Midbrain (tissue), 1 donor: Measurements from ENCODE around the gene KIAA1328.
"Not testable (repeated sequence)": the region's sequence is repeated elsewhere in the genome, so short reads cannot be mapped to it uniquely, and the experiment has no call there.

ENCODE experiments used
- DNase-seq: peaks from one replicate; lab custom pipeline; 2025; lab: John Stamatoyannopoulos, UW

KIAA1328 gene

DNA sequence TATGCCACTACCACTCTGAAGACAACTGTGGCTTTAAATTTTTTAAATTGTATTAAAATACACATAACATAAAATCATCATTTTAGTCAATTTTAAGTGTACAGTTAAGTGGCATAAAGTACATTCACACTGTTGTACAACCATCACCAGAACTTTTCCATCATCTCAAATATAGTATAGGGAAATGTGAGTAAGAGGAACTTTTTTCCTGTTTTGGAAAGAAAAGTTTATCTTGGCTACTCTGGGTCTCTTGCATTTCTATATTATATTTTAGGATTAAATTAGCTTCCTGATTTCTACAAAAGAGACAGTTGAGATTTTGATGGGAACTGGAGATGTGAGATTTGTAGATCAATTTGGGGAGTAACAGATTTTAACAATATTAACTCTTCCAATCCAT is 3.4 kb upstream of the KIAA1328 start:
- no peak for DNase-seq

DNA sequence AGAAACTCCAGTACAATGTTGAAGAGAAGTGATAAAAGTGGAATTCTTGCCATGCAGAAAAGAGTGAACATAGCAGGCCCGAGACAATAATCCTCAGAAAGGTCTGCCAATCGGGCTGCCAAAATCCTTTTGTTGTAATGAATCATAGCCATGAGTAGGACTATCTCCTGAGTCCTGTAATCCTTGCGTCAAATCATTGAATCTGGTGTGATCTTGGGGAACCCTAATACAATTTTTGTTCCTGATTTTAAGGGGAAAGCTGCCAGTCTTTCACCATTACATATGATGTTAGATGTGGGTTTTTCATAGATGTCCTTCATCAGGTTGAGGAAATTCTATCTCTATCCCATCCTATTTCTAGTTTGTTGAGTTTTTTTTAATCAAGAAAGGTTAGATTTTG is 2.4 kb upstream of the KIAA1328 start:
- DNase-seq, result no peak

DNA sequence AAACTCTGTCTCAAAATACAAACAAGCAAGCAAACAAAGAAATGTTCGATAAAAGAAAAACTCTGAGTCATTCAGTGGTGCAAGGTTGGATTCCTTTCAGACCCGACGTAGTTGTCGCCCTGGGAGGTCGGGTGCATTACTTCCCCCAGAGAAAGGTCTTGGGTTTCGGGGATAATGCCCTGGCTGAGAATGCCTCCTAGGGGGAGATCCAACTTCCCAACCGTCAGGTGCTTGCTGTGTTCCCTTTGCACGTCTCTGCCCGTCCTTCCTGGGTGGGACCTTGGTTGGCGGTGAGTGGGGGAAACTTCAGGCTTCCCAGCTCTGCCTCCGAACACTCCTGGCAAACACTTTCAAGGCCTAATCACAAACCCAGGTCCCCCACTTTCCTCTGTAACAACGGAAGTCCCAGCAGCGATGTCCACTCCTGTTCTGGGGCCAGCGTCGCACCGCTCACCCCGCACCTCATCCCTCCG is 734 bp upstream of the KIAA1328 start:
- DNase-seq, result no peak

DNA sequence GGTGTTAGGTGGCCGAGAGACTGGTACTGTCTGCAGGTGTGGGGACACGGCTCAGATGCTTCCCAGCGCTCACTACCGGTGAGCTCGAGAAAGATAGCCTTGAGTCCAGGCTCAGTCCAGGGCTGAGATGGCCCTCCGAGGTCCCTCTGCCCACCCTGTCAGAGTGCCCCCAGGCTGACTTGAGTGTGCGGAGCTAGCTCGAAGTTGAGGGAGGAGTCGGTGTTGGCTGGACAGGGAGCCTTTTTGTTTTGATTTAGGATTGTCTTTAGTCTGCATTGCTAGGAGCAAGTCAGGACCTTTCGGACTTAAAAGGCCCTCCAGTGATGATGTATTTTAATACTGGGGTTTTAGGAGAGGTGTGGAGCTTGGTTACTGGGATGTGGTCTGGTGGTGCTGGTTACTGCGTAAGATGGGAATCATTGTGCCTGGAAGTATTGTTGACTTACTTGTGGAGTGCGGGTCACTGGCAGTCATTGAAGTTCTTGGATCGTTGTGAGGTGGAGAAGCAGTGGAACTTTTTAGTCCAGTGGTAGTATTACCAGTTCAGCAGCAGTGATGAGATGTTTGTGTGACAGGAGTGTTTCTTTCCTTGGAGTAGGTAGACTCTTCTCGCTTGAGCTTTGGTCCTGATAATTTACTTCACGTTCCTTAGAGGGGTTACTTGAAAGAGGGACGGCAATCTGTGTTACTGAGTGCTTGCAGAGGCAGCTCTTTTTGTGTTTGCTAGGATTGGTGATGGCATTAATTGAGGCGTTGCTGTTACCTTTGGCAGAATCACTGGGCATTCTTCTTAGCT is 633 bp downstream of the KIAA1328 start:
- peak; percentile 70 for DNase-seq

DNA sequence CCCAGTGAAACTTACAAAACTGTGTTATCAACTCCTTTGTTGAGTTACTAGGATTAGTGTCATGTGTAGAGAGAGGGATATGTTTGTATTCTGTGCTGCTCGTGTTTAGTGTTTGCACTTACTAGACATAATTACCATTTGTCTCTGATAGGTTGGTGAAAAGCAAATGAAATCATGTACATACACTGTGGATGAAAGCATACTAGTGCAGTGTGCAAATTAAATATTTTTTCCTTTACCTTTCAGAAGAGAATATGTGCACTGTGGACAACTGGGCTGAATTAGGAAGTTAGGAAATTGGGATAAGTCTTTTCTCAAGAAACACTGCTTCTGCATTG is 1.2 kb downstream of the KIAA1328 start:
- no peak for DNase-seq

DNA sequence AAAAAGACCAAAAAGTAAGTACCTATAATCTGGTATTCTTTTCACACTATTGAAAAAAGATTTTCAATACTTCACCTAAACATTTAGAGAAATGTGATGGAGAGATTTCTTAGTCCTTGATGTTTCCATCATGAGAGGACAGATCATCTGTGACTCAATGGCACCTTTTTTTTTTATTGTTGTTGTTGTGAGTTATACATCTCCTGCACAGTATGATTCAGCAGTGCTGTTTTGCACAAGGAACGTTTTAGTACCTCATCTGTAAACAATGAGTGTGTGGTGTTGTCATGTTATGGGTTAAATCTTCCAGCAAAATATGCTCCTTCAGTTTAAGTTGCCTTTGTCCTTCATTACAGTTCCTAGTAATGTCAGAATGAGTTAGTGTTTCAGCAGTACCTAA is 2.2 kb downstream of the KIAA1328 start:
- DNase-seq, result no peak

DNA sequence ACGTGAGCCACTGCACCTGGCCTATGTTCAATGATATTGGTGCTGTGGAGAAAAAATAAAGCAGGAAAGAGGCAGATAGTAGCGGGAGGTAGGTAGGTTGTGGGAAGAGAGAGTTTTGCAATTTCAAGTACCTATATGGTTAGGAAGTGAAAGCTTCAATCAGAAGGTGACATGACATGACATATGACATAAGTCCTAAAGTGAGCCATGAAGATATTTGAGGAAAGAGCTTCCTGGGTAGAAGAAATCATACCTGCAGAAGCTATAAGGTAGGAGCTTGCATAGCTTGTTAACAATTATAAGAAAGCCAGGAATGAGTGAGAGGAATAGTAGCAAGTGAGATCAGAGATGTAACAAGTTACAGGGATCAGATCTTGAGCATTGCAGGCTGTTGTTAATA is 4.2 kb downstream of the KIAA1328 start:
- DNase-seq, result no peak

DNA sequence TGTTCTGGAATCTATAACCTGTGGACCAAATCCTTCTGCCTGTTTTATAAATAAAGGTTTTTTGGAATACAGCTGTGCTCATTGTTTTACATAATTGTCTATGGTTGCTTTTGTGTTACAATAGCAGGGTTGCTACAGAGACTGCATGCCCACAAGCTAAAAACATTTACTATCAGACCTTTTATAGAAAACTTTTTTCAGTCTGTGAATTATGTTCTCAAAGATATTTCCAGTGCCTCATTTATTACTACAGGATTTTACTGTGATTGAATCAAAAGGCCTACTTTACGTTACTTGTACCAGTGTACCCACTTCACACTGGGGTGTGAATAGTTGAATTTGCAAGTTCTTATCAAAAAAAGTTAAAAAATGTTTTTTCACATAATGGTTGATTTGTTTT is 7.0 kb downstream of the KIAA1328 start:
- no peak for DNase-seq

DNA sequence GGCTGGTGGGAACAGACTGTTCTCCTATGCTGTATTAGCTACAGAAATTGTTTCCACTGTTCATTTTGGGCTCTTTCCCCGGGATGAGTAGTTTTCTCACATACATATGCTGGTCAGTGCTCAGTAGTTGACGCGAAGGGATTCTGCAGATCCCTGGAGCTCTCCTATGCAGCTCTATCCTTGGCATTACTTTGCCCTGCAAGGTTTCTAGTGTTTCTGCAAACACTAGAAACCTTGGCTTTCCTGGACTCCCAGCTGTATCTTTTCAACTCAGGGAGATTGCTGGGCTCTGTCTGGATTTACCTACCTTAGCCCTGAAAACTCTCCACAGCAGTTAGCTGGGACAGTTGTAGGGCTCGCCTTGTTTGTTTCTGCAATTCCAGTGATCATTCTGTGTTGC is 10.9 kb downstream of the KIAA1328 start:
- DNase-seq, result no peak

DNA sequence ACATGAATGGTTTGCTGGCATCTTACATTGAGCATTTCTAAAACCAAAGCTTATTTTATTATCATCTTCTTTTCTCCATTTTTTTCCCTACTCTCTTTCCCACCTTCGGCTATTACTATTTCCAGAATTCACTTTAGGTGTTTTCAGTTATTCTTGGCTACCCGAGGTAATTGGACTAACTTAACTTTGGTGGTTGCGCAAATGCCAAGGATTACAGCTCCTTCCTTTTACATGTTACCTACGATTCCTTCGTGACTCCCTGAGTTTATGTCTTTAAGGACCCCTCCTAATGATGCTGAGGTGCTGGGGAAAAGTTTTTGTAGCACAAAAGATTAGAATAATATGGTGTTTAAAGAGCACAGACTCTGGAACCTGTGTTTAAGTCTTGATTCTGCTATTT is 14.3 kb downstream of the KIAA1328 start:
- DNase-seq, result no peak

DNA sequence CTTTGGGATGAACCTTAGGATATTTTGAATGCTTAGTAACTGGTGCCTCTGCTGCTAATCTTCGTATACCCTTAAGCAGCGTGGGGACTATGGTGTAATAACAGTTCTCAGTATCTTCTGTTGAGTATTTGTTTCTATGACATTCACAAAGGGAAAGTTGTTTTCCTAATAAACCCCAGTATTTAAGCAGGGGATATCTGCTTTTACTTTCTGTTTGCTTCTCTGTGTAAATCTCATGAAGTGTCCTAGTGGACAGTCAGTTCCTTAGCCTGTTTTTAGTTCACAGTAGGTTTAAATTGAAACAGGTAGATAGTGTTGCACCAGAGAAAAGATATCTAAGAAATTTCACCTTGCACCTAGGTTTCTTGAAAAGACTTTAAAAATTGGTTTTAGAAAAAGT is 14.9 kb downstream of the KIAA1328 start:
- no peak for DNase-seq

DNA sequence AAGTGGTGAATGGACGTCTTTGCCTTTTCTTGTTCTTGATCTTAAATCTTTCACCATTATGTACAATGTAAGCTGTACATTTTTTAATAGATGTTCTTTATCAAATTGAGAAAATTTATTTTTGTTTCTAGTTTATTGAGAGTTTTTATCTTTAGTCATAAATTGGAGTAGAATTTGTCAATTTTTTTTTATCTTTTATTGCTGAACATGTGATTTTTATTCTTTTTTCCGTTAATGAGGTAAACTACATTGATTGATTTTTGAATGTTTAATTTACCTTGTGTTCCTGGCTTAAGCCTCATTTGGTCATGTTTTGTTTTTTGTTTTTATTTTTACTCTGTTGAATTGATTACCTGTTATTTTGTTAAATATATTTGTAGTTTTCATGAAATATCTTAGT is 19.7 kb downstream of the KIAA1328 start:
- no peak for DNase-seq

DNA sequence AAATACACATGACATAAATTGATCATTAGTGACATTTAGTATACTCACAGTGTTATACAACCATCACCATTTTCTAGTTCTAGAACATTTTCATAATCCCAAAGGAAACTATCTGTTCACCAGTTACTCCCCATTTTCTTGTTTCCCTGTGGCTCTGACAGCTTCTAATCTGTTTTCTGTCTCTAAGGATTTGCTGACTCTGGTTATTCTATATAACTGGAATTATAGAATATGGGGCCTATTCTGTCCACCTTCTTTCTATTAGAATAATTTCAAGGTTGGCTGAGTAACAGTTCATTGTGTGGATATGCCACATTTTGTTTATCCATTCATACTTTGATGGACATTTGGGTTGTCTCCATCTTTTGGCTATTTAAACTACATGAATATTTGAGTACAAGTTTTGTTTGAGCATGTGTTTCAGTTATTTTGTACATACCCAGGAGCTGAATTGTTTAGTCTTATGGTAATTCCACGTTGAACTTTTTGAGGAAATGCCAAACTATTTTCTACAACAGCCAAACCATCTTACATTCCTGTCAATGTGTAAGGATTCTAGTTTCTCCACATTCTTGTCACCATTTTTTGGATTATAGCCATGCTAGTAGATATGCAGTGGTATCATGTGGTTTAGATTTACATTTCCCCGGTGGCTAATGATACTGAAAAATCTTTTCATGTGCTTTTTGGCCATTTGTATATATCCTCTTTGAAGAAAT is 20.5 kb downstream of the KIAA1328 start:
- DNase-seq, result no peak

DNA sequence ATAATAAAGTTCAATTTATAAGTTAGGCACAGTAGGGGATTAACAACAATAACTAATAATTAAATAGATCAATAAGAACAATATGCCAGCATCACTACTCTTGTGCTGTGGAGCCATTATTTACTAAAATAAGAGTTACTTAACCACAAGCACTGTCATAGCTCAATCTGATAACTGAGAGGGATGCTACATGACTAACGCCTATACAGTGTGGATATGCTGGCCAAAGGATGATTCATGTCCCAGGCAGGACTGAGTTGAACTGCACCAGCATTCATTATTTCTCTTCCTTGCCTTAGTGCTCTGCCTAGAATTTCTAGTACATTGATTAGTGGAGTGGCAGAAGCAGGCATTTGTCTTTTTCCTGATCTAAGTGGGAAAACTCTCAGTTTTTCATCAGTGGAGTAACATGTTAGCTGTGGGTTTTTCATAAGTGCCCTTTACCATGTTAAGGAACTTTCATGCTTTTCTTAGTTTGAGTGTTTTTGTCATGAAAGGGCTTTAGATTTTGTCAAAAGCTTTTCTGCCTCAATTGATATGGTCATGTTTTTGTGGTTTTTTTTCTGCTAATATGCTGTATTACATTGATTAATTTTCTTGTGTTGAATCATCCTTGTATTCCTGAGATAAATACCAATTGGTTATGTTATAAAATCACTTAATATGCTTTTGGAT is 21.7 kb downstream of the KIAA1328 start:
- DNase-seq, result no peak

DNA sequence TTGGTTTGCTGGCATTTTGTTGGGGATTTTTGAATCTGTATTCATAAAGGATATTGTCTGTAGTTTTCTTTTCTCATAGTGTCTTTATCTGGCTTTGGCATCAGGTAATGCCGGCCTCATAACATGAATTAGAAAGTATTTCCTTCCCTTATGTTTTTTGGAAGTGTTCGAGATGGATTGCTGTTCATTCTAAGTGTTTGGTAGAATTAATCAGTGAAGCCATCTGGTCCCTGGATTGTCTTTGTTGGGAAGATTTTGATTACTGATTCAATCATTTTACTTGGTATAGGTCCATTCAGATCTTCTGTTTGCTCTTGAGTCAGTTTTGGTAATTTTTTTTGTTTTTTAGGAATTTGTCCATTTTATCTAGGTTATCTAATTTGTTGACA is 22.3 kb downstream of the KIAA1328 start:
- DNase-seq, result no peak

DNA sequence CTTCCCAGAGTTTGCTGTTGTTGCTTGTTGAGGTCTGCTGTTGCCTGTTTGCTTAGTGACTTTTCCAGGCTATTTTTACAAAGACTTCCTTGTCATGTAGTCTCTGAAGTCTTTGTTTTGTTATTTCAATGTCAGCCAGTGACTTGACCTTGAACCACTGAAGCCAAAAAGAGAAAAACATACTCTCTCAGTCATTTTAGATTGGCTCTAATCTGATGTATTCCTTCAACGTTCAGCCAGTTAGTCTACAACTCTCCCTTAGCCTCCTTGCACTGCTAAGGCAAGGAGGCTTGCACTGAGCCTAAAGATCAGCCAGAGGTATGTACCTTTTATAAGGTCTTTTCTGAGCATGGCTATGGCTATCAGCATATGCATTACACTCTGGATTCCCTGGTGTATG is 27.9 kb downstream of the KIAA1328 start:
- no peak for DNase-seq

DNA sequence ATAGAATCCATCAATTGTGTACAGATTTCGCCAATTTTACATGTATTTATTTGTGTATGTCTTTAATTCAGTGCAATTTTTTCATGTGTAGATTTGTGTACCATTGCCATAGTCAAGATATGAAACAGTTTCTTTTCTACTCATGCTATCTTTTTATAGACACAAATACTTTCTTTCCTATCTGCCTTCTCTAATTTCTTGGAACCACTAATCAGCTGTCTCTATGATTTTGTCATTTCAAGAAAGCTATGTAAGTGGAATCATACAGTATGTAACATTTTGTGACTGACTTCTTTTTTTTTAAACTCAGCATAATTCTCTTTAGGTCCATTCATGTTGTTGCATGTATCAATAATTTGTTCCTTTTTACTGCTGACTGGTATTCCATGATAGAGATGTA is 33.3 kb downstream of the KIAA1328 start:
- DNase-seq, result no peak

DNA sequence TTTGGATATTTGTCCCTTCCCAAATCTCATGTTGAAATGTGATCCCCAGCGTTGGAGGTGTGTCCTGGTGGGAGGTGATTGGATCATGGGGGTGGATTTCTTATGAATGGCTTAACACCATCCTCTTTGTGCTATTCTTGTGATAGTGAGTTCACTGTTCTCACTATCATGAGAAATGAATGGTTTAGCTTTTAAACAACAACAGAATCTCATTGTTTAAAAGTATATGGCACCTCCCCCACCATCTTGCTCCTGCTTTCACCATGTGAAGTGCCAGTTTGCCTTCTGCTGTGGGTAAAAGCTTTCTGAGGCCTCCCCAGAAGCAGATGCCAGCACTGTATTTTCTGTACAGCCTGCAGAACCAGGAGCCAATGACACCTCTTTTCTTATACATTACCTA is 38.1 kb downstream of the KIAA1328 start:
- DNase-seq, result no peak

DNA sequence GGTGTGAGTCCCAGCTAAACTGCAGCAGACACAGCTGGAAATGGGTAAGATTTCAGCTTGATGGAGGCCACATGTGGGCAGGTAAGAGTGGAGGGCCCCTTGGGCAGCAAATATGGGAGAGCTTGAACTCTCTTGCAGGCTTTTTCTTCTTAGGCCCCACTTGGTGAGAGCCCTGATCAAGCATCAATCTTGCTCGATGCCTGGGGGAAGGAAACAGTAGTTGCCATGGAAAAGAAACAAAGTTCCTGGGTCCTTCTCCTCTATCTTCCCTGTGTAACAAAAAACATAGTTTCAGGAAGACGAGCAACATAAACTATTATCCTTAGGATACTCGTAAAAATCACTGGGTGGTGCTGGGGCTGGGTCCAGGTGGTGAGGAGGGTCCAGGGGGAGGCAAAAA is 42.9 kb downstream of the KIAA1328 start:
- DNase-seq, result no peak

DNA sequence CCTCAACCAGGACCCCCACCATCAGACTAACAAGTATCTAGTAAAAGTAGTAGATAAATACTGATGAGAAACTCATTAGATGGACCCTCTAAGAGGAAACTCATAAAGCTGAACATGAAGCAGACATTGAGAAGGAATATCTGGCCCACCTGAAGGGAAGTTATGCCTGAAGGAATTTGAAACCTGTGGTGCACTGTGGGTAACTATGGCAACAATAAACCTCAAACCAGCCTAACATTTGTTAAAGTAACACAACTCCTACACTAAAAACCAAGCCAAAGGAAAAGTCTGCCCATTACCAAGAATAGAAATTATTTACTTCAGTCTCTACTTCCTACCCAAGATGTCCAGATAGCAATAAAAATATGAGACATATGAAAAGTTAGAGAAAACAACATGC is 43.4 kb downstream of the KIAA1328 start:
- no peak for DNase-seq

DNA sequence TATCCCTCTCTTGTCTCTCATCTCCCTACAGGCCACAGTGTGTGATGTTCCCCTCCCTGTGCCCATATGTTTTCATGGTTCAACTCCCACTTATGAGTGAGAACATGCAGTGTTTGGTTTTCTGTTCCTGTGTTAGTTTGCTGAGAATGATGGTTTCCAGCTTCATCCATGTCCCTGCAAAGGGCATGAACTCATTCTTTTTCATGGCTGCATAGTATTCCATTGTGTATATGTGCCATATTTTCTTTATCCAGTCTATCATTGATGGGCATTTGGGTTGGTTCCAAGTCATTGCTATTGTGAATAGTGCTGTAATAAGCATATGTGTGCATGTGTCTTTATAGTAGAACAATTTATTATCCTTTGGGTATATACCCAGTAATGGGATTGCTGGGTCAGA is 44.9 kb downstream of the KIAA1328 start:
- DNase-seq, result not testable (repeated sequence)

DNA sequence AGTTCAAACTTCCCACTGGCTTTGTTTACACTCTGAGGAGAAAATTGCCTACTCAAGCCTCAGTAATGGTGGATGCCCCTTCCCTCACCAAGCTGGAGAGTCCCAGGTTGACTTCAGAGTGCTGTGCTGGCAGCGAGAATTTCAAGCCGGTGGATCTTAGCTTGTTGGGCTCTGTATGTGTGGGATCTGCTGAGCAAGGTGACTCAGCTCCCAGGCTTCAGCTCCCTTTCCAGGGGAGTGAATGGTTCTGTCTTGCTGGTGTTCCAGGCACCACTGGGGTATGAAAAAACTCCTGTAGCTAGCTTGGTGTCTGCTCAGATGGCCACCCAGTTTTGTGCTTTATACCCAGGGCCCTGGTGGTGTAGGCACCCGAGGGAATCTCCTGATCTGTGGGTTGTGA is 50.9 kb downstream of the KIAA1328 start:
- not testable (repeated sequence) for DNase-seq

DNA sequence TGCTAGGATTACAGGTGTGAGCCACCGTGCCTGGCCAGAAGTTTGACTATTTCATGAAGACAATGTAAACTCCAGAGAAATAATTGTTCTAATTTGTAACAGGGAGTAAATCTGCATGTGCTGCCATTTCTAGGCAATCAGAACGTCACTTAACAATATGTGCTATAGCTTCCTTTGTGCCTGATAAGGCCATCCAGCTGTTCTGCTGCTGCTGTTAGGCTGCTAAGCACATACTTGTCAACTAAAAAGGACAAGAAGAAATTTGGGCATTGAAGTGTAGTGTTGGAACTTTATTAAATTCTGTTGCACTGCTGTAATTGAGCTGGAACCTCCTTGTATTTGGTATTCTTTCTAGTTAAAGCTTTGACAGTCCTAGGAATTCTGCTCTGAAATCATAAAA is 57.1 kb downstream of the KIAA1328 start:
- DNase-seq, result no peak
